Testis (tissue), 3 donors: ENCODE measurements around the gene CHD5. TPM values are rescaled to one million over a fixed set of nuclear protein-coding genes. Genes with fewer than 3 reads are reported as not detected.

ENCODE experiments used
- DNase-seq: peaks from one replicate; pipeline ENCODE4 v3.0.0-alpha.2; 2019
- H3K27ac ChIP-seq, 2 donors: fragments of 200-600 bp; sonication (generic); one replicate each; pipeline ENCODE4 v1.5.1; 2019
- H3K27me3 ChIP-seq: fragments of 200-600 bp; sonication (generic); one replicate; pipeline ENCODE4 v1.5.1; 2019
- H3K36me3 ChIP-seq: fragments of 200-600 bp; sonication (generic); one replicate; pipeline ENCODE4 v1.5.1; 2017; ENCODE audit warnings: low read depth; ENCODE audit errors: missing control alignments
- H3K4me1 ChIP-seq: fragments of 200-600 bp; sonication (generic); one replicate; pipeline ENCODE4 v1.5.1; 2019
- H3K4me3 ChIP-seq, 2 donors: fragments of 200-600 bp; sonication (generic); one replicate each; pipeline ENCODE4 v1.5.1; 2017 to 2019
- H3K9me3 ChIP-seq: fragments of 200-600 bp; sonication (generic); one replicate; pipeline ENCODE4 v1.5.1; 2017
- POLR2A ChIP-seq: fragments of 450-650 bp; IDR thresholded peaks from one replicate; pipeline ENCODE4 v1.6.1; 2017; ENCODE audit warnings: antibody characterized with exemption, mild to moderate bottlenecking, moderate library complexity
- WGBS, 2 donors: methylation state at CpG; one replicate each; pipeline ENCODE4 v1.1.5; 2018; 5-methylcytosine and 5-hydroxymethylcytosine counted together
- intact Hi-C: fragments of 100-400 bp; cut with DNase I; formaldehyde crosslinking; loops from one replicate; pipeline ENCODE4 v1.15.1; 2023; ENCODE audit warnings: low total_unique reads
- polyA plus RNA-seq: library from polyadenylated mRNA; stranded (reverse); fragments of 350-450 nt; fragmentation: Illumina TruSeq; extraction: RNeasy Lipid Tissue Mini Kit (QIAGEN cat#74804); gene quantifications from one replicate; pipeline ENCODE4 v1.2.3, GENCODE V29; 2014; ENCODE audit warnings: low read depth, low replicate concordance; ENCODE audit not compliant: insufficient read depth
- total RNA-seq, 2 donors: library from RNA; depleted of rRNA; stranded (reverse); fragments of >200 nt; gene quantifications; one replicate each; pipeline ENCODE4 v1.2.3, GENCODE V29; 2016
- TF ChIP-seq, protein P1 (sequence below), 3 experiments: fragments of 450-650 bp in 2 of 3; fragments of 200-600 bp in 1 of 3; sonication (generic) in 1 of 3; IDR thresholded peaks; one replicate each; pipeline ENCODE4 v1.5.1; 2016 to 2019; ENCODE audit warnings: antibody characterized with exemption in 3 of 3, mild to moderate bottlenecking in 2 of 3, moderate library complexity in 1 of 3

The CHD5 gene
- total and polyA plus RNA-seq, 3 donors from 2014 or later: 42.1 to 67.5 (median 63.1) TPM

DNA sequence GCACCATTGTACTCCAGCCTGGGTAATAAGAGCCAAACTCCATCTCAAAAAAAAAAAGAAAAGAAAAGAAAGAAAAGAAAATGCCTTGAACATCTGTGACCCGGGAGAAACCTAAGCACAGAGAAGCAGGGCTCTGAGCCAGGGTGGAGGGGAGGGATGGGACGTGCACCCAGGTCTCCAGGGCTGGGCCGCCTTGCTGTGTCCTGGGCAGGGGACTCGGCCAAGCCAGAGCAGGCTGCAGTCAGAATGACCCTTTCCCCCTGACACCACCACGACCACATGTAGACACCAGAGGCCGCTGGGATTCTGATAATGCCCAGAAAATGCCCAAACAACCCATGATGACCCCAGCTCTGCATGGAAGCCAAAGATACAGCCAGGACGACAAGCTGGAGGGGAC lies 17.8 kb downstream of the CHD5 start:
- WGBS, 2 donors: 80 to 85% methylated on average over 5 to 7 of the region's 7 CpGs
- Histone ChIP-seq H3K27ac (no peak overlapping the region), H3K27me3 (no peaks in the 10 kb centered on the region), H3K4me3 (no peak overlapping the region), H3K9me3 (no peaks in the 10 kb centered on the region), H3K4me1 (no peaks in the 10 kb centered on the region), H3K36me3 (no peaks in the 10 kb centered on the region)
- TF ChIP-seq, protein P1, sequence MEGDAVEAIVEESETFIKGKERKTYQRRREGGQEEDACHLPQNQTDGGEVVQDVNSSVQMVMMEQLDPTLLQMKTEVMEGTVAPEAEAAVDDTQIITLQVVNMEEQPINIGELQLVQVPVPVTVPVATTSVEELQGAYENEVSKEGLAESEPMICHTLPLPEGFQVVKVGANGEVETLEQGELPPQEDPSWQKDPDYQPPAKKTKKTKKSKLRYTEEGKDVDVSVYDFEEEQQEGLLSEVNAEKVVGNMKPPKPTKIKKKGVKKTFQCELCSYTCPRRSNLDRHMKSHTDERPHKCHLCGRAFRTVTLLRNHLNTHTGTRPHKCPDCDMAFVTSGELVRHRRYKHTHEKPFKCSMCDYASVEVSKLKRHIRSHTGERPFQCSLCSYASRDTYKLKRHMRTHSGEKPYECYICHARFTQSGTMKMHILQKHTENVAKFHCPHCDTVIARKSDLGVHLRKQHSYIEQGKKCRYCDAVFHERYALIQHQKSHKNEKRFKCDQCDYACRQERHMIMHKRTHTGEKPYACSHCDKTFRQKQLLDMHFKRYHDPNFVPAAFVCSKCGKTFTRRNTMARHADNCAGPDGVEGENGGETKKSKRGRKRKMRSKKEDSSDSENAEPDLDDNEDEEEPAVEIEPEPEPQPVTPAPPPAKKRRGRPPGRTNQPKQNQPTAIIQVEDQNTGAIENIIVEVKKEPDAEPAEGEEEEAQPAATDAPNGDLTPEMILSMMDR (IDR thresholded peaks at IDR 0.05): no peak
- no peak for TF ChIP-seq POLR2A
- DNase-seq: no peak
- intact Hi-C loops: no loop called here

DNA sequence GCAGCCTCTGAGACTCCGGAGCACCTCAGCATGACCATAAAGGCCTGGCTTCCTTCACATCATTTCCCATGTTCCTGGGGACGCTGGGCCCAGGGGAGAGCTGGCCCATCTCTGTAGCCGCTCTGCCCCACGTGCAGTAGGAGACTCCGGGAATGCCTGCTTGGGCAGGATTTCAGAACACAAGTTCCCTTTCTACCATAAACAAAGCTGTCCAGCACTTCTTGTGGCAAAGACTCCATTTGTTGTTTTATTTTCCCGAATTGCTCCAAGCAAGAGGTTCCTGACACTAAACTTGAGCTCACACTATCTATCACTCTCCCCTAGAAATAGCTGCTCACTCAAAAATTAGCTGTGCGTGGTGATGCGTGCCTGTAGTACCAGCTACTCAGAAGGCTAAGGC lies 21.9 kb downstream of the CHD5 start:
- intact Hi-C loops: no loop called here
- Histone ChIP-seq H3K4me1 (no peaks in the 10 kb centered on the region), H3K9me3 (no peaks in the 10 kb centered on the region), H3K27ac (no peak overlapping the region), H3K4me3 (no peak overlapping the region), H3K27me3 (no peaks in the 10 kb centered on the region), H3K36me3 (no peaks in the 10 kb centered on the region)
- DNase-seq: no peak
- TF ChIP-seq, protein P1 (IDR thresholded peaks at IDR 0.05): no peak
- TF ChIP-seq POLR2A: no peak
- 84 to 89% methylated on average over 7 to 8 of the region's 8 CpGs for WGBS, 2 donors

DNA sequence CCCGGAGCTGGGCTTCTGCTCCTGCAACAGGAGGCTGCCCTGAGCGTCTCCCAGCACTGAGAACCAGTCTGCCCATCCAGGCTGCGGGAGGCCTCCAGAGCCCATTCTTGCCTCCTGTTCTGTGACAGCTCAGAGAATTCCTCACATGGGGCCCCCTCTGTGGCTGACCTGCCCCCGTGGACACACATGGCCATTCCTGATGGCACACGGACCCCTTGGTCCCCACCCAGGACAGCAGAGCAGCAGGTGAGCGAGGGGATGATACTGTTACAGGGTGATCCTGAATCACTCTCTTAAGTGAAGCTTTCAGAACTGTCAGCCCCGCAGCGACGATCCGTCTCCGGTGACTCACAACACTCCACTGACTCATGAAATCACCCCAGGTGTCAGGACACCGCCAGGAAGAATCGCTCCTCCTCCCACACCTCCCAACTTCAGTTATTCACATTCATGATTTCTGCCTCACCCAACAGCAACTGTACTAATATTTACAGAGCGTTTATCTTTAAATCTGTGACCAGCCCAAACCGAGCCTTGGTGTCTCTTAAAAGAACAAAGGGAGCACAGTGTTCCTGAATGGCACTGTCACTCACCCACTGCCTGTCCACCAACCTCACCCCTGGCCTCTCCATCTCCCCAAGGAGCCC lies 22.5 kb downstream of the CHD5 start:
- intact Hi-C loops: no loop called here

DNA sequence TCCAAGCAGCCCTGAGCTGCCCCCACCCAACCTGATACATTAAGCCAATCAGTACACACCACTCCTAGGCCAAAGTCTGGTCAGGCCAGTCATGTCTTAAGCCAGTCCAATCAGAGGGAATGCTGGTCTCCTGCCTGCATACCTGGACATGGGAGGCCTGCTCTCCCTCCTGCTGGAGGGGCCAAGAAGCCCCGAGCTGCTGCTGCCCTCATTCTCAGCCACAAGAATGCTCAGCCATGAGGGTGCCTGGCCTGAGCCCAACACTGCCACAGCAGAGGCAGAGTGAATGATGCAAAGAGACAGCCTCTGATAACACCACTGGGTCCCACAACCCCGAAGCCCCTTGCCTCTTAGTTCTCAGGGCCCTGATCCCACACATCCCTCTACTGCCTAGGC lies 23.0 kb downstream of the CHD5 start:
- TF ChIP-seq POLR2A: no peak
- TF ChIP-seq, protein P1 (IDR thresholded peaks at IDR 0.05): no peak
- Histone ChIP-seq H3K9me3 (no peaks in the 10 kb centered on the region), H3K27ac (no peak overlapping the region), H3K27me3 (no peaks in the 10 kb centered on the region), H3K4me1 (no peaks in the 10 kb centered on the region), H3K36me3 (no peaks in the 10 kb centered on the region), H3K4me3 (no peak overlapping the region)
- WGBS, 2 donors: 76% methylated on average over 2 of the region's 2 CpGs; no CpG with 5 or more reads in 1 of the 2 donors
- intact Hi-C loops: no loop called here
- DNase-seq: no peak

More for the DNA sequence above, 22.5 kb downstream of the CHD5 start:
- H3K4me1 ChIP-seq: no peaks in the 10 kb centered on the region
- TF ChIP-seq POLR2A: no peak
- TF ChIP-seq, protein P1 (IDR thresholded peaks at IDR 0.05): no peak
- no peaks in the 10 kb centered on the region for H3K36me3 ChIP-seq
- no peaks in the 10 kb centered on the region for H3K27me3 ChIP-seq
- H3K9me3 ChIP-seq: no peaks in the 10 kb centered on the region
- DNase-seq: no peak
- no peak overlapping the region for H3K27ac ChIP-seq
- 72 to 74% methylated on average over 10 to 15 of the region's 15 CpGs for WGBS, 2 donors
- H3K4me3 ChIP-seq: no peak overlapping the region
